Suprapubic skin (tissue), 4 donors: ENCODE measurements around the gene CASQ1.

Source experiments
- EP300 ChIP-seq: sonication (generic); formaldehyde crosslinking; IDR thresholded peaks from one replicate; pipeline ENCODE4 v1.6.1; 2017; ENCODE audit warnings: antibody characterized with exemption
- POLR2A ChIP-seq, 2 donors: fragments of 450-650 bp; IDR thresholded peaks; one replicate each; pipeline ENCODE4 v1.6.1; 2017; ENCODE audit warnings: antibody characterized with exemption in 2 of 2, mild to moderate bottlenecking in 2 of 2, moderate library complexity in 2 of 2
- POLR2AphosphoS5 ChIP-seq, 3 donors: sonication (generic); formaldehyde crosslinking; IDR thresholded peaks; one replicate each; pipeline ENCODE4 v1.6.1; 2017; ENCODE audit warnings: antibody characterized with exemption in 3 of 3
- TF ChIP-seq, protein P1 (sequence below), 2 donors: fragments of 200-600 bp in 1 of 2; fragments of 450-650 bp in 1 of 2; sonication (generic) in 1 of 2; IDR thresholded peaks; one replicate each; pipeline ENCODE4 v1.5.1; 2016 to 2019; ENCODE audit warnings: antibody characterized with exemption in 2 of 2, mild to moderate bottlenecking in 1 of 2, moderate library complexity in 1 of 2

GRCh38 chr1:160216301-160216700 lies 25.9 kb downstream of the CASQ1 start:
- TF ChIP-seq, protein P1, sequence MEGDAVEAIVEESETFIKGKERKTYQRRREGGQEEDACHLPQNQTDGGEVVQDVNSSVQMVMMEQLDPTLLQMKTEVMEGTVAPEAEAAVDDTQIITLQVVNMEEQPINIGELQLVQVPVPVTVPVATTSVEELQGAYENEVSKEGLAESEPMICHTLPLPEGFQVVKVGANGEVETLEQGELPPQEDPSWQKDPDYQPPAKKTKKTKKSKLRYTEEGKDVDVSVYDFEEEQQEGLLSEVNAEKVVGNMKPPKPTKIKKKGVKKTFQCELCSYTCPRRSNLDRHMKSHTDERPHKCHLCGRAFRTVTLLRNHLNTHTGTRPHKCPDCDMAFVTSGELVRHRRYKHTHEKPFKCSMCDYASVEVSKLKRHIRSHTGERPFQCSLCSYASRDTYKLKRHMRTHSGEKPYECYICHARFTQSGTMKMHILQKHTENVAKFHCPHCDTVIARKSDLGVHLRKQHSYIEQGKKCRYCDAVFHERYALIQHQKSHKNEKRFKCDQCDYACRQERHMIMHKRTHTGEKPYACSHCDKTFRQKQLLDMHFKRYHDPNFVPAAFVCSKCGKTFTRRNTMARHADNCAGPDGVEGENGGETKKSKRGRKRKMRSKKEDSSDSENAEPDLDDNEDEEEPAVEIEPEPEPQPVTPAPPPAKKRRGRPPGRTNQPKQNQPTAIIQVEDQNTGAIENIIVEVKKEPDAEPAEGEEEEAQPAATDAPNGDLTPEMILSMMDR (IDR thresholded peaks at IDR 0.05), result no peak
- TF ChIP-seq EP300 (no peak), POLR2A (IDR thresholded peaks at IDR 0.05) (no peak), POLR2AphosphoS5 (IDR thresholded peaks at IDR 0.05) (no peak)
